ENCODE data around the gene ADAM12.

The ADAM12 gene

DNA sequence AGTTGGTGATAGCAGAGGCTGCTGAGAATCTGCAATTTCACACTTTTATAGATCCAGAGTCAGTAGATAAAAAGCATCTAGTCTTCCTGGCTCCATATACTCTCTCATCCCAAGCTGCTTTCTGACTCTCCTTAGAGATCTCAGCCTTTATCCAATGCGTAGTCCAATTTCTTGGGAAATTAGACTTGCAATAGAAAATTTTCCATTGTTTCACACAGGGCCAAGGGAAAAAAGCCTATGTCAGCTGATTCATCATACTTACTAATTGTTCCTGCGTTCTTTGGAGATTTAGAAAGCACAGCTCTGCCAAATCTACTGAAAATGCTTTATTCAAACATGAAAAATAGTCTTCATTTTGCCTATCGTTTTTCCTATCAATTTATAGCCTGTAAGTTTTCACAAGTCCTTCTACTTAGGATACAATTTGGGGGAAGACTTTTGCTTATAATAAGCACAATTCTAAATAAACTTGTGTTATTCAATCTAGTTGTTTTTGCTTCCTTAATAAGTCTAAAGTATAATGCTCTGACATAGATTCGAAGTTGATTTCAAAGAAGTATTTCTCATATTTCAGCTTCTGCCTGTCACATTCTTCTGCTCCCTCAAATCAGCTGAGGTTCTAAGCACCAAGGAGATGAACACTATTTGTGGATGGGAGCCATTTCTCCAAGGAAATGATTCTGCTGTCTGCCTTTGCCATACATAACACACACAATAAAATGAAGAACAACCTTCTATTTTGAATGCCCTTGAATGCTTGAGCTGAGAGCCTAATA lies 165.4 kb downstream of the ADAM12 start:
- DNase-seq (ENCODE audit: extremely low read depth, low read depth): no peak
- TF ChIP-seq, protein P1, sequence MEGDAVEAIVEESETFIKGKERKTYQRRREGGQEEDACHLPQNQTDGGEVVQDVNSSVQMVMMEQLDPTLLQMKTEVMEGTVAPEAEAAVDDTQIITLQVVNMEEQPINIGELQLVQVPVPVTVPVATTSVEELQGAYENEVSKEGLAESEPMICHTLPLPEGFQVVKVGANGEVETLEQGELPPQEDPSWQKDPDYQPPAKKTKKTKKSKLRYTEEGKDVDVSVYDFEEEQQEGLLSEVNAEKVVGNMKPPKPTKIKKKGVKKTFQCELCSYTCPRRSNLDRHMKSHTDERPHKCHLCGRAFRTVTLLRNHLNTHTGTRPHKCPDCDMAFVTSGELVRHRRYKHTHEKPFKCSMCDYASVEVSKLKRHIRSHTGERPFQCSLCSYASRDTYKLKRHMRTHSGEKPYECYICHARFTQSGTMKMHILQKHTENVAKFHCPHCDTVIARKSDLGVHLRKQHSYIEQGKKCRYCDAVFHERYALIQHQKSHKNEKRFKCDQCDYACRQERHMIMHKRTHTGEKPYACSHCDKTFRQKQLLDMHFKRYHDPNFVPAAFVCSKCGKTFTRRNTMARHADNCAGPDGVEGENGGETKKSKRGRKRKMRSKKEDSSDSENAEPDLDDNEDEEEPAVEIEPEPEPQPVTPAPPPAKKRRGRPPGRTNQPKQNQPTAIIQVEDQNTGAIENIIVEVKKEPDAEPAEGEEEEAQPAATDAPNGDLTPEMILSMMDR (IDR thresholded peaks at IDR 0.05; ENCODE audit: low read depth, low read length): no peak

DNA sequence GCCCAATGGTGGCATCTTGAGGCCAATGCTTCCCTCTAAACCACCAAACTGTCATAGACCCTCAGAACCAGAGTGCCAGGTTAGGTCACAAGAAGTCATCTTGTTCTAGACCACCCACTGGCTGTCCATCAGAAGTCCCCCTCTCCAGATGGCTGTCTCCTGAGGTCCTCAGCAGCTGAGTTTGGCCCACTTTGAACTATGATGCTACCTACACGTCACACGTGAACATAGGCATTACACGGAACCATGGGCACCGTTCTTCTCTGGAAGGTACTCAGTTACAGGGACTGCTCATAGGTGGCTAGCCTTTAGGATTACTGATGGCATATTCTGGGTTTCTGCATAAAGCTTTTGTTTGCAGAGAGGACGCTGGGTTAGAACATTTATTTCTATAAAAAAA lies 166.4 kb downstream of the ADAM12 start:
- DNase-seq (ENCODE audit: extremely low read depth, low read depth): no peak
- TF ChIP-seq, protein P1 (IDR thresholded peaks at IDR 0.05; ENCODE audit: low read depth, low read length): no peak

DNA sequence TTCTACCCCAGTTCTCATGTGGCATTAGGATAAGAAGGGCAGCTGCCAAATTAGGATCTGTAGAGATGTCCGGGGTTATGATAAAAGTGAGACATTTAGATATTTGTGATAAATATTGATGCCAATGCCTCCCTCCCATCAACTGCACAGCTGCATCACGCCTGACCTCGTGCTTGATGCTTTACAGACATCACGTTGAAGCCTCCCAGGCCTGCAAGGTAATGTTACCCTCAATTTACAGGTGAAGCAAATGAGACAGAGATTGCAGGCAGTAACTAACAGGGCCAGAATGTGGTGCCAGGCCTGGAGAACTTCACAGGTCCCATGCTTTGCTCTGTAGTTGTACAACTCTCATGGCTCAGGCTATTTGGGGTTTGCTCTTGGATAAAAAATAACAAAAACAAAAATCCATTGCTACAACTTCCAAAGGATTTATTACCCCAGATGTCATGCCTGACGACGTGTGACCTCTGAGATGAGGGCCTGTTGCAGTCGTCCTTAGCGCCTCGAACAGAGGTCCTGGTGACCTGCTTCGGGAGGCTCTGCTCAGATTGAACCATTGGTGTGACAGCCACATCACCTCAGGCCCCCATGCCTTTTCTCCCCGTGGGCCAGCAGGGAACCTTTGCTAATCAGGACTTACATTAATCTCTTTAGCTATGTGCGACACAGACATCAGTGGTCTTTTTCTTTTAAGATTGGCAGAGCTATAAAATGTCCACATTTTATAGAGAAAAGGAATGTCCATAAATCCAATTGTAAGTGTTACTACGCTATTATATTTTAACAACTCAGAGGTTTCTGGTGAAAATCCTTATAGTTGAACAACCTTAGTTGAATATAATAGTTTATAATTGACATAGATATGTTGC lies 169.3 kb downstream of the ADAM12 start:
- TF ChIP-seq, protein P1 (IDR thresholded peaks at IDR 0.05; ENCODE audit: low read depth, low read length): no peak
- DNase-seq (ENCODE audit: extremely low read depth, low read depth): no peak

DNA sequence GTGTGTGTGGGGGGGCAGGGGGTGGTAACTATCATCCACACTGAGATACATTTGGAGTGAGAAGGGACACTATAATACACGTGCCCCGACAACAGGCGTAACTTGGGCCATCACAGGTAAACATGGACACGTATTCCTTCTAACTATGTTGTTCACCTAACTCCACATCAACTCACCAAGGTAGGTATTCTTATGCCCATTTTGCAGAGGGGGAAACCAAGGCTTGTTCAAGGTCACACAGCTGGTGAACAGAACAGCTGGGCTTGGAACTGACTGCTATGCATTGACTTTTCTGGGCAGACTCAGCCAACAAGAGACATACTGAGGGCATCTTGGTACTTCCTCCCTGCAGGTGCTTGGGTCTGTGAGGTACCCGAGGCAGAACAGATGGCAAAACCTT lies 170.1 kb downstream of the ADAM12 start:
- no peak for DNase-seq (ENCODE audit: extremely low read depth, low read depth)
- TF ChIP-seq, protein P1 (IDR thresholded peaks at IDR 0.05; ENCODE audit: low read depth, low read length): no peak

DNA sequence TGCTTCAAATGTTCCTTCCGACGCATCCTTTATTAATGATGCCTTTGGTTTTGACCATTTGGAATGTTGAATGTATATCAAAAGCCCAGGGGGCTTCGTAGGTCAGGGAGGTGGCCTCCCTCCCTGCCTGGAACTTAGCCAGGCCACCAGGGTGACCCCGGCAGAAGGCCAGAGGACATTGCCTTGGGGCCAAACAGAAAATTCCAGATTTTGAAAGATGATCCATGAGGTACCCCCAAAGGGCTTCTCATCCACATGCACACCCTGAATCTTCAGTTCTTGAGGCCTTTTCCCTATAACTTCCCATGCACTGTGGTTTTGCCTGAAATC lies 171.7 kb downstream of the ADAM12 start:
- no peak for DNase-seq (ENCODE audit: extremely low read depth, low read depth)
- TF ChIP-seq, protein P1 (IDR thresholded peaks at IDR 0.05; ENCODE audit: low read depth, low read length): no peak

DNA sequence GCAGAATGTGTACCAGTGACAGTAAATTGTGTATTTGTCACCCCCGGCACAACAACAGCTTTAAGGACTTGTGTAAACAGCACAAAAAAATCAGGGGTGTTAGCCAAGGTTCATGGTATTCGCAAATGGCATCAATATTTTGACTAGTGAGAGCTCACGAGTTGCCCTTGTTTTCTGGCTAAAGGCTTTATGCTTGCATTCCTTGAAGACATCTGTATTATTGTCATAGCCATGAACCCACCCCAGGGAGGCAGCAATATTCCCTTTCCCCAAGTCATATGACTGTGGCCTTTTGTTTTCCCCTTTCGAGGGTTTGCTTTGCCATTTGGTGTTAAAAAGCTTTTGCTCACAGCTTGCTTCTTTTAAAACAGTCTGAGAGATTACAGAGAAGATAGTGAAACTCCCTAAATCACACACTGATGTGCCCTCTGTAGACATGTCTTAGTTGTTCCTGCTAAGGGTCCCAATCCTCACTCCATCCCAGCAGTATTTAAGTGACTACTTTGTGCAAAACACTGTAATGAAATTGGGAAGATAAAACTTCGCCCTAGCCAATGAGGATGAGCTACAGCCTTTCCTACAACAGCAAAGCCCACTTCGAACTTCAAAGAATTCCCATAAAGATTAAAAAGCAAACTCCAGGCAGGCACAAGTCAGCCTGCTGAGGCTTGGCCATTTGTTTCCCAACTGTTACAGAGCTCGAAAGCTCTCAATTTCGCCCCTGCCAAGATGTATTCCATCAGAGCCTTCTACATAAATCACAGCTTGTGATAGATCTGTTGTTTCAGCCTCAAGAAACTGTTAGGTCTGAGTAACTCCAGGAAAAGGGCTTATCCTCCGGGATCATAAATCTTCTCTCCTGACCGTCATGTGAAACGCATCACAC lies 172.3 kb downstream of the ADAM12 start:
- TF ChIP-seq, protein P1 (IDR thresholded peaks at IDR 0.05; ENCODE audit: low read depth, low read length): no peak
- DNase-seq (ENCODE audit: extremely low read depth, low read depth): no peak

All from AG09319 (cell line).